HCT116 (cell line): ENCODE measurements around the gene TMEM143. TPM values are rescaled to one million over a fixed set of nuclear protein-coding genes. Genes with fewer than 3 reads are reported as not detected.

Experiments
- ATAC-seq: fragments of 200-7000 bp; cut with Tn5 transposase; 2 replicates; pipeline ENCODE4 v1.9.1; 2020; ENCODE audit warnings: mild to moderate bottlenecking, moderate library complexity
- BruUV-seq: library from RNA; stranded (reverse); fragments of 400-500 nt; replicated peaks from 2 replicates; lab custom pipeline; 2021; lab: Mats Ljungman, UMichigan
- CTCF ChIA-PET: fragments of 300-600 bp; sonication (Branson Sonifier 250); formaldehyde crosslinking; loops from one replicate; lab custom pipeline; 2021; ENCODE audit warnings: antibody characterized with exemption; lab: Charles Lee
- POLR2A ChIA-PET: fragments of 300-600, 350-600 bp; sonication (Branson Sonifier 250); formaldehyde crosslinking; loops from one replicate; lab custom pipeline; 2021; ENCODE audit warnings: antibody characterized with exemption; lab: Charles Lee
- RAD21 ChIA-PET, 2 experiments: fragments of 300-600 bp; sonication (Branson Sonifier 250); formaldehyde crosslinking; loops; one replicate each; lab custom pipeline; 2023; ENCODE audit warnings: low total read pairs in 2 of 2; ENCODE audit not compliant: uncharacterized antibody in 2 of 2, unreplicated experiment in 2 of 2, low non-redundant PET in 1 of 2; lab: Charles Lee
- DNase-seq: peaks from one replicate; pipeline ENCODE4 v3.0.0-alpha.2; 2010; ENCODE audit warnings: low read depth, low spot score
- H2AFZ ChIP-seq: fragments of 200-600 bp; shearing (Covaris generic), sonication (generic); 2 replicates; pipeline ENCODE4 v1.6.1; 2017; ENCODE audit warnings: low read depth, mixed run types, mixed read lengths, antibody characterized with exemption, low read length; ENCODE audit not compliant: poor library complexity, severe bottlenecking
- H3K27ac ChIP-seq: 2 replicates; pipeline ENCODE4 v1.5.1; 2012; ENCODE audit warnings: low read depth, low read length
- H3K27me3 ChIP-seq: fragments of 200-600 bp; sonication (generic); 2 replicates; pipeline ENCODE4 v1.6.1; 2016; ENCODE audit warnings: mixed run types, low read length, mixed read lengths; ENCODE audit not compliant: insufficient read depth
- H3K36me3 ChIP-seq, 2 experiments: fragments of 200-500 bp in 1 of 2; fragments of 200-600 bp in 1 of 2; sonication (Bioruptor generic) in 1 of 2; sonication (generic) in 1 of 2; 2 replicates each; pipeline versions ENCODE4 v1.5.1 to v1.6.1; 2014 to 2016; ENCODE audit warnings: low read length in 2 of 2, inconsistent platforms in 1 of 2, mixed read lengths in 1 of 2, mixed run types in 1 of 2; ENCODE audit not compliant: insufficient read depth in 2 of 2, control insufficient read depth in 1 of 2
- H3K4me1 ChIP-seq, 2 experiments: fragments of 200-600 bp in 1 of 2; sonication (generic) in 1 of 2; 2 replicates each; pipeline versions ENCODE4 v1.5.1 to v1.6.1; 2012 to 2017; ENCODE audit warnings: low read length in 2 of 2, inconsistent platforms in 1 of 2, mild to moderate bottlenecking in 1 of 2, mixed read lengths in 1 of 2, mixed run types in 1 of 2, moderate library complexity in 1 of 2; ENCODE audit not compliant: insufficient read depth in 2 of 2, control insufficient read depth in 1 of 2
- H3K4me2 ChIP-seq: fragments of 200-600 bp; sonication (generic); 2 replicates; pipeline ENCODE4 v1.6.1; 2017; ENCODE audit warnings: mixed run types, low read length, mixed read lengths
- H3K4me3 ChIP-seq, 2 experiments: fragments of 200-600 bp in 1 of 2; sonication (generic) in 1 of 2; replicated peaks in 1 of 2; 2 replicates each; pipeline ENCODE4 v1.5.1; 2011 to 2016; ENCODE audit warnings: low read length in 2 of 2, control low read depth in 1 of 2, low read depth in 1 of 2, mild to moderate bottlenecking in 1 of 2, mixed read lengths in 1 of 2, mixed run types in 1 of 2
- H3K79me2 ChIP-seq: fragments of 200-600 bp; sonication (generic); 2 replicates; pipeline ENCODE4 v1.6.1; 2017; ENCODE audit warnings: mild to moderate bottlenecking, mixed run types, low read length, moderate library complexity, mixed read lengths; ENCODE audit not compliant: insufficient read depth
- H3K9ac ChIP-seq: fragments of 200-600 bp; sonication (generic); 2 replicates; pipeline ENCODE4 v1.6.1; 2016; ENCODE audit warnings: low read length, mixed read lengths
- H3K9me2 ChIP-seq: fragments of 200-600 bp; sonication (generic), shearing (Covaris generic); 2 replicates; pipeline ENCODE4 v1.6.1; 2017; ENCODE audit warnings: mixed run types, mild to moderate bottlenecking, moderate library complexity; ENCODE audit not compliant: insufficient read depth
- H3K9me3 ChIP-seq, 2 experiments: fragments of 200-500 bp in 1 of 2; fragments of 200-600 bp in 1 of 2; sonication (Bioruptor generic) in 1 of 2; sonication (generic) in 1 of 2; 2 replicates each; pipeline ENCODE4 v1.6.1; 2014 to 2017; ENCODE audit warnings: low read length in 2 of 2, mixed read lengths in 2 of 2, inconsistent platforms in 1 of 2, low read depth in 1 of 2, mild to moderate bottlenecking in 1 of 2, mixed run types in 1 of 2, moderate library complexity in 1 of 2; ENCODE audit not compliant: control insufficient read depth in 1 of 2, insufficient read depth in 1 of 2
- H4K20me1 ChIP-seq: fragments of 200-600 bp; sonication (generic), shearing (Covaris generic); 2 replicates; pipeline ENCODE4 v1.6.1; 2017; ENCODE audit warnings: mixed run types, mild to moderate bottlenecking, moderate library complexity; ENCODE audit not compliant: insufficient read depth
- ATF3 ChIP-seq: IDR thresholded peaks from 2 replicates; pipeline ENCODE4 v1.6.1; 2012
- CEBPB ChIP-seq: IDR thresholded peaks from 2 replicates; pipeline ENCODE4 v1.6.1; 2012; ENCODE audit warnings: low read depth
- EGR1 ChIP-seq: IDR thresholded peaks from 2 replicates; pipeline ENCODE4 v1.6.1; 2012; ENCODE audit warnings: low read depth
- ELF1 ChIP-seq: IDR thresholded peaks from 2 replicates; pipeline ENCODE4 v1.6.1; 2012; ENCODE audit warnings: low read depth, borderline replicate concordance
- EZH2 ChIP-seq: fragments of 200-600 bp; sonication (generic); IDR thresholded peaks from 2 replicates; pipeline ENCODE4 v1.6.1; 2017; ENCODE audit warnings: antibody characterized with exemption, mixed run types
- EZH2phosphoT487 ChIP-seq: fragments of 200-600 bp; IDR thresholded peaks from 2 replicates; pipeline ENCODE4 v1.6.1; 2018; ENCODE audit warnings: antibody characterized with exemption, borderline replicate concordance
- FOSL1 ChIP-seq: IDR thresholded peaks from 2 replicates; pipeline ENCODE4 v1.6.1; 2012; ENCODE audit warnings: low read depth
- MAX ChIP-seq: IDR thresholded peaks from 2 replicates; pipeline ENCODE4 v1.6.1; 2012
- RAD21 ChIP-seq: IDR thresholded peaks from 2 replicates; pipeline ENCODE4 v1.6.1; 2012; ENCODE audit warnings: low read depth, mild to moderate bottlenecking
- REST ChIP-seq: IDR thresholded peaks from 2 replicates; pipeline ENCODE4 v1.6.1; 2012; ENCODE audit warnings: low read depth
- SIN3A ChIP-seq: IDR thresholded peaks from 2 replicates; pipeline ENCODE4 v1.6.1; 2012; ENCODE audit warnings: low read depth
- SP1 ChIP-seq: IDR thresholded peaks from 2 replicates; pipeline ENCODE4 v1.6.1; 2012; ENCODE audit warnings: low read depth
- SRF ChIP-seq: IDR thresholded peaks from 2 replicates; pipeline ENCODE4 v1.6.1; 2012; ENCODE audit warnings: low read depth
- TCF7L2 ChIP-seq: IDR thresholded peaks from 2 replicates; pipeline ENCODE4 v1.7.0; 2011; ENCODE audit warnings: borderline replicate concordance, inconsistent platforms; ENCODE audit not compliant: insufficient read depth, insufficient read length; ENCODE audit errors: extremely low read depth
- YY1 ChIP-seq: IDR thresholded peaks from 2 replicates; pipeline ENCODE4 v1.6.1; 2011; ENCODE audit warnings: low read length, low read depth, moderate library complexity, mild to moderate bottlenecking; ENCODE audit not compliant: insufficient replicate concordance; ENCODE audit errors: extremely low read depth
- ZBTB33 ChIP-seq: IDR thresholded peaks from 2 replicates; pipeline ENCODE4 v1.6.1; 2011; ENCODE audit warnings: mild to moderate bottlenecking, low read length, moderate library complexity; ENCODE audit not compliant: insufficient replicate concordance; ENCODE audit errors: extremely low read depth
- ZFX ChIP-seq: fragments of 450-650 bp; IDR thresholded peaks from 2 replicates; pipeline ENCODE4 v1.6.1; 2017
- ZNF274 ChIP-seq: fragments of 200-500 bp; sonication (Bioruptor generic); IDR thresholded peaks from 2 replicates; pipeline ENCODE4 v1.6.1; 2014; ENCODE audit warnings: mild to moderate bottlenecking, low read depth, low read length, inconsistent platforms
- intact Hi-C: fragments of 100-400 bp; cut with micrococcal nuclease; formaldehyde crosslinking; loops from 2 replicates; pipeline ENCODE4 v1.10.0; 2022
- total RNA-seq: library from RNA; stranded (reverse); gene quantifications from one replicate; pipeline ENCODE4 v1.2.1, GENCODE V29; 2021; ENCODE audit not compliant: unreplicated experiment

TMEM143 gene
- total RNA-seq, 1 experiment from 2014 or later = 13.2 TPM

- Histone ChIP-seq H3K79me2 (peaks cover 9% of the 10 kb centered on the region), H3K4me2 (peak overlapping the region; percentile 94), H2AFZ (no peak overlapping the region), H3K9me2 (no peaks in the 10 kb centered on the region), H3K4me3 (peak overlapping the region; percentile 55 to 67), H3K27me3 (no peaks in the 10 kb centered on the region), H3K9ac (peak overlapping the region; percentile 85), H3K4me1 (peaks cover 36 to 71% of the 10 kb centered on the region in 2 experiments), H3K9me3 (no peaks in the 10 kb centered on the region), H4K20me1 (no peaks in the 10 kb centered on the region), H3K27ac (peak overlapping the region; percentile 96), H3K36me3 (no peaks in the 10 kb centered on the region)
- BruUV-seq = no TSS peak
- RAD21 ChIA-PET = interaction anchor here (0.6 to 4.2 kb wide), 5 partner anchors 12 to 180 kb away, joined by 3 to 54 read pairs (median 4); partner anchors contain the start of genes SYNGR4 (in 1 of the 2) and TMEM143 (in 1 of the 2)
- CTCF ChIA-PET = interaction anchor here (0.9 to 10.2 kb wide), 11 partner anchors 12 to 265 kb away, joined by 3 to 158 read pairs (median 5); partner anchors contain the start of gene KDELR1
- no peak for ATAC-seq
- intact Hi-C loops = loop anchor here (10.0 kb wide), 2 partner anchors 74 to 264 kb away; partner anchors contain the start of genes GRIN2D and KDELR1
- POLR2A ChIA-PET = interaction anchor here (1.0 to 5.8 kb wide), 4 partner anchors 12 to 298 kb away, joined by 4 to 53 read pairs (median 4); partner anchors contain the start of genes RPL18, SPHK2, SYNGR4 and TMEM143
- peak; percentile 95 for DNase-seq
- TF ChIP-seq ZBTB33 (no peak), CEBPB (no peak), ELF1 (no peak), YY1 (no peak), FOSL1 (no peak), TCF7L2 (no peak), ZFX (no peak), SP1 (no peak), EZH2phosphoT487 (no peak), EZH2 (no peak), RAD21 (no peak), ZNF274 (no peak), SRF (no peak), ATF3 (no peak), EGR1 (no peak), MAX (no peak), REST (no peak), SIN3A (no peak; the same call in 1 of the 2 replicates)
These were observed 42.4 kb downstream of the TMEM143 start for GRCh38 chr19:48321372-48321621.
